VCaP (cell line): ENCODE measurements around the gene ACTL7B.
"Not testable (repeated sequence)": the region's sequence is repeated elsewhere in the genome, so short reads cannot be mapped to it uniquely, and the experiment has no call there.

Experiments used
- H3K27ac ChIP-seq: fragments of 450-650 bp; 2 replicates; pipeline ENCODE4 v1.5.1; 2017
- CTCF ChIP-seq: fragments of 450-650 bp; conservative IDR thresholded peaks from 2 replicates; pipeline ENCODE4 v1.5.1; 2017; ENCODE audit warnings: mild to moderate bottlenecking, moderate library complexity

Gene ACTL7B

DNA sequence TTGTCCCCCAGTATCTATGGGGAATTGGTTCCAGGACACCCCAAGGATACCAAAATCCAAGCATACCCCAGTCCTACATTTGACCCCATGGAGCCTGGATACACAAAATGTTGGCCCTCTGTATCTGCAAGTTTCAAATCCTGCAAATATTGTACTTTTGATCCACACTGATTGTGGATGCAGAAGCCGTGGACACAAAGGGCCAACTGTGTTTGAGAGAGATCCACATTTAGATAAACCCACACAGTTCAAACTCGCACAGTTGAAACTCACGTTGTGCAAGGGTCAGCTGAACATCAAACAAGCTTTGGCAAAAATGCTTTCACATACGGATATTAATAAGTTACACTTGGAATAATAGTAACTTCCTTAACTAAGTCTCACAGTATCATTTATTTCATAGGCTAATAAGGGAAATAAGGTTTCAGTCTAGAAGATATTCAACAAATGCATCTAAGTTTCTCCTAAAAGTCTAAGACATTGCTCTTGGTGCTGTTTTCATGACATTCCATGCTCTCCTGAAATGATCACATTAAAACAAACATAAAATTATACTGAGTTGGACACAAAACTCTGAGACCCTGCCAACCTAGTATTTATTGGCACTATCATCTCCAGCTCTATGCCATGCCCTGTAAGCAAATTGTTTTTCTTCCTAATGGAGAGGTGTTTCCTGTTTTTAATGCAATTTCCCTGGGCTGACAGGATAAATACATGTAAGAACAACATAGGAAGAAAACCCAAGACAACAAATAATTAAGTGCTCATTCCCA, 38.6 kb upstream of the ACTL7B start:
- TF ChIP-seq CTCF: no peak
- peak overlapping the region; percentile 76 for H3K27ac ChIP-seq

DNA sequence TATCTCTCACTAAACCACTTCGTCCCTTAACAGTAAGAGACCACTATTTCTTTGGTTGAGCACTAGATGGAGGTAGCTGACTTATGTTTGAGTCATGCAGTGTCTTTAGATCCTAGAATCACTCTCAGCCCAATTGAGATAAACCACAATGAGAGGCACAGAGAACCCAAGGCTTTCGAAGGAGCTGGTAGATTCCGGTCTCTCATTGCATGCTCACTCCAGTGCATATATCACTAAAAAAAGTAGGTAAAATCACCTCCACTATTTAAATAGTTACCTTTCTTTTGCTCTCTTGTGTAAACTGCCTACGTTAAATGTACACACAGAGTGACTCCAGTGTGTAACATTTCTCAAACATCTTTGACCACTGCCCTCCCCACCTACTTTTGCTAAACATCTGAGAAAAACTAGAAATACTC, 33.9 kb upstream of the ACTL7B start:
- TF ChIP-seq CTCF: peak; percentile 72
- H3K27ac ChIP-seq: no peak overlapping the region

DNA sequence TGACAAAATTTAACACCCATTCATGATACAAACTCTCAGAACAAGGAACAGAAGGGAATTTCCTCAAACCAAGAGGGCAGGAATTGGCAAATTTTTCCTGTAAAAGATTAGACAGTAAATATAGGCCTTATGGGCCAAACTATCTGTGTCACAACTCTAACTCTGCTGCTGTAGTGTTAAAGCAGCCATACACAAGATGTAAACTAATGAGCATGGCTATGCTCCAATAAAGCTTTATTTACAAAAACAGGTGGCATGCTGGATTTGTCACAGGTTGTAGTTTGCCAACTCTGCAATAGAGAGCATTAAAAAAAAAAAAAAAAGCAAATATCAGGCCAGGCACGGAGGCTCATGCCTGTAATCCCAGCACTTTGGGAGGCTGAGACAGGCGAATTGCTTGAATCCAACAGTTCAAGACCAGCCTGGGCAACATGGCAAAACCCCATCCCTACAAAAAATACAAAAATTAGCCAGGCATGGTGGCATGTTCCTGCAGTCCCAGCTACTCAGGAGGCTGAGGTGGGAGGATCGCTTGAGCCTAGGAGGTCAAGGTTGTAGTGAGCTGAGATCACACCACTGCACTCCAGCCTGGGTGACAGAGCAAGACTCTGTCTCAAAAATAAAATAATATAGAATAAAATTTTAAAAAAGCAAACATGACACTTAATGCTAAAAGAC, 30.9 kb upstream of the ACTL7B start:
- H3K27ac ChIP-seq: not testable (repeated sequence)

- H3K27ac ChIP-seq: no peak overlapping the region
- no peak for TF ChIP-seq CTCF
These were observed 30.0 kb upstream of the ACTL7B start for GRCh38 chr9:108885643-108886348.

DNA sequence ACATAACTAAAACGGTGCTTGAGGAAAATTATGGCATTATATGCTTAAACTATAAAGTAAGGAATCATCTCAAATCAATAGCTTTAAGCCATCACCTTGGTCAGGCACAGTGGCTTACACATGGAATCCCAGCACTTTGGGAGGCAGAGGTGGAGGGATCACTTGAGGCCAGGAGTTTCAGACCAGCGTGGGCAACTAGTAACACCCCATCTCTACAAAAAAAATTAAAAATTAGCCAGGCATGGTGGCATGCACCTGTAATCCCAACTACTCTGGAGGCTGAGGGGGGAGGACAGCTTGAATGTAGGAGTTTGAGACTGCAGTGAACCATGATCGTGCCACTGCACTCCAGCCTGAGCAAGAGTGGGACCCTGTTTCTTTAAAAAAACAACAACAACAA, 28.9 kb upstream of the ACTL7B start:
- no peak for TF ChIP-seq CTCF

GRCh38 chr9:108883085-108883484, 27.3 kb upstream of the ACTL7B start:
- no peak overlapping the region for H3K27ac ChIP-seq
- TF ChIP-seq CTCF: no peak

More for the DNA sequence above, 28.9 kb upstream of the ACTL7B start:
- no peak overlapping the region for H3K27ac ChIP-seq

DNA sequence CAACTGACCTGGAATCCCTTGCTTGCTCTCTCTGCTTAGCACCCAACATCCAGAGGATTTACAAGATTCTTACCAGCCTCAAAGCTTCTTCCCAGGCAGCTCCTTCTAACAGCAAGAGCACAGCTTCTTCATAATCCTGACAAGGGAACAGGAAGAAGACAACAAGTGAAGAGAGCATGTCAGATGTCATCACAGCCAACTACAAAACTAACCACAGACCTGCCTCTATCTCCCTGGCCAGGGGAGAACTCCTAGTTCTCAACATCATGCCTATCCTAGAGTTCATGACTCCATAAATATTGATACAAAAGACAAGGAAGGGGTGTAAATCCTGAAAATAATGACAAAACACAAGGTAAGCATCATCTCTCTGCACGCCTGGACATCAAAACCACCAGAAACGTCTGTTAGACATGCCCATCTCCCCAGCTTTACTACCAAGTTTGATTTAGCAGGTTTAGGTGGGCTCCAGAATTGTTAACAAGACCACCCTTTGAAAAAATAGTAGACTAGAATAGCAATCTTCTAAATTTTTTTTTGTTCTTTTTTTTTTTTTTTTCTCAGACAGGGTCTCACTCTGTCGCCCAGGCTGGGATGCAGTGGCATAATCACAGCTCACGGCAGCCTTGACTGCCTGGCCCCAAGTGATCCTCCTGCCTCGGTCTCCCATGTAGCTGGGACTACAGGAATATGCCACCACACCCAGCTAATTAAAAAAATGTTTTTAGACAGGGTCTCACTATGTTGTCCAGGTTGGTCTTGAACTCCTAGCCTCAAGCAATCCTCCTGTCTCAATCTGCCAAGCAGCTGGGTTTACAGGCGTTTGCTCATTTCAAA, 26.5 kb upstream of the ACTL7B start:
- TF ChIP-seq CTCF: no peak
- H3K27ac ChIP-seq: no peak overlapping the region
